Hepatocyte (in vitro differentiated cells): ENCODE data around the gene CDKL4. TPM values are rescaled to one million over a fixed set of nuclear protein-coding genes. Genes with fewer than 3 reads are reported as not detected.

ENCODE experiments used
- DNase-seq: peaks from one replicate; pipeline ENCODE4 v3.0.0-alpha.2; 2016; ENCODE audit warnings: low spot score
- H2AFZ ChIP-seq: fragments of 200-600 bp; sonication (generic); 2 replicates; pipeline ENCODE4 v1.6.0; 2016; ENCODE audit warnings: antibody characterized with exemption, mild to moderate bottlenecking
- H3K27ac ChIP-seq: fragments of 200-600 bp; sonication (generic); 2 replicates; pipeline ENCODE4 v1.5.1; 2016; ENCODE audit warnings: mild to moderate bottlenecking
- H3K27me3 ChIP-seq: fragments of 200-600 bp; sonication (generic); 2 replicates; pipeline ENCODE4 v1.6.1; 2016
- H3K36me3 ChIP-seq: fragments of 200-600 bp; sonication (generic); replicated peaks from 2 replicates; pipeline ENCODE4 v1.5.1; 2016; ENCODE audit warnings: low read depth; ENCODE audit not compliant: insufficient read depth
- H3K4me1 ChIP-seq: fragments of 200-600 bp; sonication (generic); 2 replicates; pipeline ENCODE4 v1.5.1; 2016; ENCODE audit warnings: mild to moderate bottlenecking, moderate library complexity; ENCODE audit not compliant: insufficient read depth
- H3K4me2 ChIP-seq: fragments of 200-600 bp; sonication (generic); 2 replicates; pipeline ENCODE4 v1.6.0; 2016
- H3K4me3 ChIP-seq: fragments of 200-600 bp; sonication (generic); 2 replicates; pipeline ENCODE4 v1.5.1; 2016; ENCODE audit warnings: mild to moderate bottlenecking
- H3K79me2 ChIP-seq: fragments of 200-600 bp; sonication (generic); 2 replicates; pipeline ENCODE4 v1.6.0; 2017; ENCODE audit warnings: mild to moderate bottlenecking
- H3K9me2 ChIP-seq: fragments of 200-600 bp; sonication (generic); replicated peaks from 2 replicates; pipeline ENCODE4 v1.6.0; 2017; ENCODE audit warnings: mild to moderate bottlenecking; ENCODE audit not compliant: insufficient read depth
- H3K9me3 ChIP-seq: fragments of 200-600 bp; sonication (generic); 2 replicates; pipeline ENCODE4 v1.5.1; 2016; ENCODE audit warnings: low read depth, mild to moderate bottlenecking
- H4K20me1 ChIP-seq: fragments of 200-600 bp; sonication (generic); 2 replicates; pipeline ENCODE4 v1.6.0; 2016; ENCODE audit warnings: mild to moderate bottlenecking; ENCODE audit not compliant: insufficient read depth, poor library complexity, severe bottlenecking
- EZH2 ChIP-seq: fragments of 200-600 bp; sonication (generic); IDR thresholded peaks from 2 replicates; pipeline ENCODE4 v1.6.1; 2016; ENCODE audit warnings: antibody characterized with exemption, mild to moderate bottlenecking, borderline replicate concordance
- EZH2phosphoT487 ChIP-seq: fragments of 200-600 bp; sonication (generic); IDR thresholded peaks from one replicate; pipeline ENCODE4 v1.6.1; 2018; ENCODE audit warnings: antibody characterized with exemption, mild to moderate bottlenecking, low read depth, moderate library complexity; ENCODE audit not compliant: unreplicated experiment, severe bottlenecking
- WGBS: methylation state at CpG from one replicate; pipeline ENCODE4 v1.1.6; 2016; ENCODE audit warnings: low lambda C conversion rate; ENCODE audit errors: missing lambda C conversion rate; 5-methylcytosine and 5-hydroxymethylcytosine counted together
- polyA plus RNA-seq: library from polyadenylated mRNA; unstranded; fragments of >200 nt; fragmentation: Nextera tagmentation; extraction: Ambion mirVana; gene quantifications from 2 replicates; pipeline ENCODE4 v1.2.1, GENCODE V29; 2016
- total RNA-seq: library from RNA; depleted of rRNA; stranded (reverse); fragments of >200 nt; gene quantifications from 2 replicates; pipeline ENCODE4 v1.2.3, GENCODE V29; 2014
- TF ChIP-seq, protein P1 (sequence below): fragments of 200-600 bp; sonication (generic); IDR thresholded peaks from 2 replicates; pipeline ENCODE4 v1.5.1; 2016; ENCODE audit warnings: antibody characterized with exemption, mild to moderate bottlenecking; ENCODE audit not compliant: poor library complexity

Gene CDKL4
- total and polyA plus RNA-seq, 2 experiments from 2014 or later: 0.10 to 0.35 TPM

DNA sequence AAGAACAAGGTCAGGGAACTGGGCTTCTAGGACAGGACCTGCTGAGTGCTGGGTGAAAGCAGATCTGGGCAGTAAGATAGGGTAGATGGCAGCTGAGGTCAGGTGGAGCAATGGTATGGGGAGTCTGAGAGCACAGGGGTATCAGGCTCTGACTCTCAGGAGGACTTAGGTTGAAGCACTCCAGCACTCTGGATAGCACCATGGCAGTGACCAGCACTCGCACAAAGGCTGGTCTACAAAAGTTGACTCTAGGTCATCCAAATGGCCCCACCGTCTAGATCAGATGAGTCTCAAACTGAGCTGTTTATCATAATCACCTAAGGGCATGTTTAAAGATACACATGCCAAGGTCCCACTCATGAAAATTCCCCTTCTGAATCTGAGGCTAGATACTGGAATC lies 60.1 kb downstream of the CDKL4 start:
- Histone ChIP-seq H3K9me3 (no peaks in the 10 kb centered on the region), H3K36me3 (no peaks in the 10 kb centered on the region), H3K4me3 (no peak overlapping the region), H3K9me2 (no peaks in the 10 kb centered on the region), H3K27ac (no peak overlapping the region), H3K79me2 (no peaks in the 10 kb centered on the region), H3K4me2 (no peak overlapping the region), H3K27me3 (no peaks in the 10 kb centered on the region), H3K4me1 (no peaks in the 10 kb centered on the region), H2AFZ (no peak overlapping the region), H4K20me1 (no peaks in the 10 kb centered on the region)
- WGBS: 80% methylated on average over 2 of the region's 2 CpGs
- no peak for DNase-seq
- TF ChIP-seq EZH2: no peak
- TF ChIP-seq, protein P1, sequence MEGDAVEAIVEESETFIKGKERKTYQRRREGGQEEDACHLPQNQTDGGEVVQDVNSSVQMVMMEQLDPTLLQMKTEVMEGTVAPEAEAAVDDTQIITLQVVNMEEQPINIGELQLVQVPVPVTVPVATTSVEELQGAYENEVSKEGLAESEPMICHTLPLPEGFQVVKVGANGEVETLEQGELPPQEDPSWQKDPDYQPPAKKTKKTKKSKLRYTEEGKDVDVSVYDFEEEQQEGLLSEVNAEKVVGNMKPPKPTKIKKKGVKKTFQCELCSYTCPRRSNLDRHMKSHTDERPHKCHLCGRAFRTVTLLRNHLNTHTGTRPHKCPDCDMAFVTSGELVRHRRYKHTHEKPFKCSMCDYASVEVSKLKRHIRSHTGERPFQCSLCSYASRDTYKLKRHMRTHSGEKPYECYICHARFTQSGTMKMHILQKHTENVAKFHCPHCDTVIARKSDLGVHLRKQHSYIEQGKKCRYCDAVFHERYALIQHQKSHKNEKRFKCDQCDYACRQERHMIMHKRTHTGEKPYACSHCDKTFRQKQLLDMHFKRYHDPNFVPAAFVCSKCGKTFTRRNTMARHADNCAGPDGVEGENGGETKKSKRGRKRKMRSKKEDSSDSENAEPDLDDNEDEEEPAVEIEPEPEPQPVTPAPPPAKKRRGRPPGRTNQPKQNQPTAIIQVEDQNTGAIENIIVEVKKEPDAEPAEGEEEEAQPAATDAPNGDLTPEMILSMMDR: no peak
- TF ChIP-seq EZH2phosphoT487: no peak

DNA sequence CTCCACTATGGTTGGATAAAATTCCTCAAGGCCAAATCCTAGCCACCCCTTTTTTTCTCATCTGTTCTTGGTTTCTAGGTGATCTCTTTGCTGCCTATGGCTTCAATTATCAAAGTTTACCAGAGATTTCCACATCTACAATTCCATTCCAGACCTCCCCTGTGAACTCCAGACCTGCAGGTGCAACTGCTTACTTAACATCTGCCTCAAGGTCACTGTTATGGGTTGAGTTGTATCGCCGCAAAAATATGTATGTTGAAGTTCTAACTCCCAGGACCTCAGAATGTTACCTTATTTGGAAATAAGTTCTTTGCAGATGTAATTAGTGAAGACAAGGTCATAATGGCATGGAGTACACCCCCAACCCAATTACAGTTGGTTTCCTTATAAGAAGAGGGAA lies 62.5 kb downstream of the CDKL4 start:
- no peak overlapping the region for H3K4me2 ChIP-seq
- H3K27ac ChIP-seq: no peak overlapping the region
- no peaks in the 10 kb centered on the region for H3K9me3 ChIP-seq
- no peak overlapping the region for H2AFZ ChIP-seq
- no peaks in the 10 kb centered on the region for H3K4me1 ChIP-seq
- WGBS: 88% methylated on average over 2 of the region's 2 CpGs
- H3K27me3 ChIP-seq: no peaks in the 10 kb centered on the region
- TF ChIP-seq, protein P1: no peak
- TF ChIP-seq EZH2phosphoT487 (no peak), EZH2 (no peak)
- no peaks in the 10 kb centered on the region for H4K20me1 ChIP-seq
- no peaks in the 10 kb centered on the region for H3K79me2 ChIP-seq
- H3K9me2 ChIP-seq: no peaks in the 10 kb centered on the region
- H3K36me3 ChIP-seq: no peaks in the 10 kb centered on the region
- no peak for DNase-seq
- H3K4me3 ChIP-seq: no peak overlapping the region

DNA sequence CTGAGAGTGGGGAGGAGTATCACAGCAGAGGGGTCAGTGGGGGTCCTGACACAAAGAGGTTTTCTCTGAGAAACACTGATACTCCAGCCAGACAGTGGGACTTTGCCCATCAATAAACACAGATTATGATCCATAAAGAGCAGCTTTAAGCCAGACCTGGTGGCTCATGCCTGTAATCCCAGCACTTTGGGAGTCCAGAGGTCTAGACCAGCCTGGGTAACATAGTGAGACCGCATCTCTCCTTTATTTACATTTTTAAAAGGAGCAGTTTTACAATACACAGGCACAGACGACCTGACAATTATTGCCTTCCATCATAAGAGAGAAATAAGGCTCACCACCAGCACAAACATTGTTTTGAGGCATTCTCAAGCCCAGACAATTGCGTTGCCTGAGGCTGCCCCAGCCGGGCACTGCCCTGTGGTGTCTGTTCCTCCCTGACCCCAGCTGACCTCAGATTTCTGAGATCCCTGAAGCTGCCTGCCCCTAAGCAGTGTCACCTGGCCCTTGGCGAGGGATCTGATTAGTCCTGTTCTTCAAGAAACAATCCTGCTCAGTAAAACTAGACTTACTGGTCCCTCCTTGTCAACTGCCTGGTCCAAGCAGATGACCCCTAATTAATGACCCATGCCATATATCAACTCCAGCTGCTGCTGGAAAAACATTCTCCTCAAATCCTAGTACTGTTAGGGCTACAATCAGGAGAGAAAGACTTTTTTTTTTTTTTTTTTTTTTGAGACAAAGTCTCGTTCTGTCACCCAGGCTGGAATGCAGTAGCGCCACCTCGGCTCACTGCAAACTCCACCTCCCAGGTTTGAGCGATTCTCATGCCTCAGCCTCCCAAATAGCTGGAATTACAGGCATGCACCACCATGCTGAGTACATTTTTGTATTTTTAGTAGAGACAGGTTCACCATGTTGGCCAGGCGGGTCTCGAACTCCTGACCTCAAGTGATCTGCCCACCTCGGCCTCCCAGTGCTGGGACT lies 63.5 kb downstream of the CDKL4 start:
- DNase-seq: no peak

More for the DNA sequence above, 63.5 kb downstream of the CDKL4 start:
- Histone ChIP-seq H3K36me3 (no peaks in the 10 kb centered on the region), H4K20me1 (no peaks in the 10 kb centered on the region), H3K9me3 (no peaks in the 10 kb centered on the region), H3K4me2 (no peak overlapping the region), H3K4me1 (no peaks in the 10 kb centered on the region), H3K27ac (no peak overlapping the region), H3K27me3 (no peaks in the 10 kb centered on the region), H3K9me2 (no peaks in the 10 kb centered on the region), H3K4me3 (no peak overlapping the region), H2AFZ (no peak overlapping the region), H3K79me2 (no peaks in the 10 kb centered on the region)
- TF ChIP-seq, protein P1: no peak
- TF ChIP-seq EZH2: no peak
- no peak for TF ChIP-seq EZH2phosphoT487
- 67% methylated on average over 12 of the region's 12 CpGs for WGBS
